Stimulated activated naive CD8-positive, alpha-beta T cell treated with anti-CD3 and anti-CD28 coated beads, Interleukin-15, Interleukin-2, amounts not matched to agents 100 ng/mL and 50 ng/mL, for 24 hours (primary cell): ENCODE measurements around the gene ABHD6.
"Not testable (repeated sequence)": the region's sequence is repeated elsewhere in the genome, so short reads cannot be mapped to it uniquely, and the experiment has no call there.

ENCODE experiments used
- H3K27ac Mint-ChIP-seq: one replicate; pipeline ENCODE4 v1.8.0; 2021; ENCODE audit warnings: mild to moderate bottlenecking, mixed read lengths
- H3K27me3 Mint-ChIP-seq: one replicate; pipeline ENCODE4 v1.8.0; 2021; ENCODE audit warnings: mixed read lengths
- H3K36me3 Mint-ChIP-seq: one replicate; pipeline ENCODE4 v1.8.0; 2021; ENCODE audit warnings: low read depth, mixed read lengths
- H3K4me1 Mint-ChIP-seq: one replicate; pipeline ENCODE4 v1.8.0; 2021; ENCODE audit warnings: low read depth, mixed read lengths
- H3K4me3 Mint-ChIP-seq: one replicate; pipeline ENCODE4 v1.8.0; 2021; ENCODE audit warnings: mild to moderate bottlenecking, mixed read lengths
- H3K9me3 Mint-ChIP-seq: one replicate; pipeline ENCODE4 v1.8.0; 2021; ENCODE audit warnings: mixed read lengths

Gene ABHD6

GRCh38 chr3:58201451-58201850 lies 36.1 kb upstream of the ABHD6 start:
- H3K36me3 Mint-ChIP-seq, result not testable (repeated sequence)
- H3K4me1 Mint-ChIP-seq, result peaks cover 54% of the 10 kb centered on the region

DNA sequence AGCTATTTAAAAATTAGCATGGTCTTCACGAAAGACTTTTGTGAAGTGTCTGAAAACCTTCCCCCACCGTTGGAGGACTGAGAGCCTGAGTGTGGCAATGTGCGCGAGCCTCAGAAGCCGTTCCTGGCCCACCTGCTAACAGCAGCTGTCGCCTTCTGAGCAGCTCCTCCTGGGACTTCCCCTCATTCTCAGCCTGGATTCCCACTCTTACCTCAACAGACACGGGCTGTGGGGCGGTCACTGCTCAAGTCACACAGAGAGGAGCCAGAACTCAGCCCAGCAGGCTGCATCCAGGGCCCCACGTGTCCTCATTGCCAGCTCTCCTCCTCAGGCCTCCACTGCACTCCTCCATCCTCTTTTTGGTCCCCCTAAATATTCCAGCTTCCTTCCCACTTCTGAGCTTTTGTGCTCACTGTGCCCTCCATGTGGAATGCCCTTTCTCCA lies 34.7 kb upstream of the ABHD6 start:
- Mint-ChIP-seq H3K36me3 (no peaks in the 10 kb centered on the region), H3K4me3 (no peak overlapping the region), H3K27me3 (peaks cover 17% of the 10 kb centered on the region), H3K27ac (peak overlapping the region; percentile 72), H3K4me1 (peaks cover 53% of the 10 kb centered on the region), H3K9me3 (no peaks in the 10 kb centered on the region)

More at GRCh38 chr3:58201451-58201850, 36.1 kb upstream of the ABHD6 start:
- peaks cover 17% of the 10 kb centered on the region for H3K27me3 Mint-ChIP-seq
- H3K4me3 Mint-ChIP-seq, H3K9me3 Mint-ChIP-seq, H3K27ac Mint-ChIP-seq: not testable (repeated sequence)

GRCh38 chr3:58203541-58203940 lies 34.1 kb upstream of the ABHD6 start:
- peaks cover 17% of the 10 kb centered on the region for H3K27me3 Mint-ChIP-seq
- no peak overlapping the region for H3K27ac Mint-ChIP-seq
- no peaks in the 10 kb centered on the region for H3K36me3 Mint-ChIP-seq
- no peak overlapping the region for H3K4me3 Mint-ChIP-seq
- no peaks in the 10 kb centered on the region for H3K9me3 Mint-ChIP-seq
- peaks cover 47% of the 10 kb centered on the region for H3K4me1 Mint-ChIP-seq

GRCh38 chr3:58204720-58205119 lies 32.9 kb upstream of the ABHD6 start:
- peaks cover 45% of the 10 kb centered on the region for H3K4me1 Mint-ChIP-seq
- H3K27ac Mint-ChIP-seq, result no peak overlapping the region
- H3K9me3 Mint-ChIP-seq, result no peaks in the 10 kb centered on the region
- no peak overlapping the region for H3K4me3 Mint-ChIP-seq
- no peaks in the 10 kb centered on the region for H3K36me3 Mint-ChIP-seq
- peaks cover 16% of the 10 kb centered on the region for H3K27me3 Mint-ChIP-seq

- Mint-ChIP-seq H3K4me1 (peaks cover 34% of the 10 kb centered on the region), H3K4me3 (no peak overlapping the region), H3K36me3 (no peaks in the 10 kb centered on the region), H3K9me3 (no peaks in the 10 kb centered on the region), H3K27ac (no peak overlapping the region), H3K27me3 (peaks cover 20% of the 10 kb centered on the region)
Measured at GRCh38 chr3:58205981-58206380, 31.6 kb upstream of the ABHD6 start.

DNA sequence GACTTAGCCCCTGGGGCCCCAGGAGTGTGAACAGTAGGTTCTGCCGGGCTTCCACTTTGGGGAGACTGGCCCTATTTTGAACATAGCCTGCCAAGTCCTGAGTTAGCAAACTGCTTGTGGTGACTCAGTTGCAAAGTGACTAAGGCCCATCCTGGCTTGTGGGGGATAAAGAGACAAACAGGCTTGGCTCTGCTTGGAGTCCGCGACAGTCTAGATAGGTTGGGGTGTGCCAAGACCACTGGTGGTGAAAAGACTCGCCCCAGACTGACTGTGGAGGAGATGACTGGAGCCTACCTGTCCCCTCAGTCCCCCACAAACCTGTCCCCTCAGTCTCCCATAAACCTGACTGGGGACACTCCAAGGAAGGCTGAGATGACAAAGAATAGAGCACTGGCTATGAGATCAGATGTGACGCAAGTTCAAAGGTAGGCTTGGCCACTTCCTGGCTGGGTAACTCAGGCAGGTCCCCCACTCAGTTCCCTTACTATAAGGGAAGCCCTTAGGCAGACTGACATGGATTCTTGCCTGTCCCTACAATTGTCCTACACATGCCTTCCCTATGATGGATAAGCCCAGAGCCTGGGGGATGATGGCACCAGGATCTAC lies 31.1 kb upstream of the ABHD6 start:
- H3K27me3 Mint-ChIP-seq, result peaks cover 20% of the 10 kb centered on the region
- peaks cover 28% of the 10 kb centered on the region for H3K4me1 Mint-ChIP-seq
- peak overlapping the region; percentile 63 for H3K27ac Mint-ChIP-seq
- no peaks in the 10 kb centered on the region for H3K9me3 Mint-ChIP-seq
- no peaks in the 10 kb centered on the region for H3K36me3 Mint-ChIP-seq
- H3K4me3 Mint-ChIP-seq, result no peak overlapping the region

- H3K4me1 Mint-ChIP-seq, result peaks cover 23% of the 10 kb centered on the region
- no peak overlapping the region for H3K4me3 Mint-ChIP-seq
- peaks cover 15% of the 10 kb centered on the region for H3K27me3 Mint-ChIP-seq
- H3K27ac Mint-ChIP-seq, result no peak overlapping the region
- H3K36me3 Mint-ChIP-seq, result no peaks in the 10 kb centered on the region
- no peaks in the 10 kb centered on the region for H3K9me3 Mint-ChIP-seq
Measured at GRCh38 chr3:58207954-58208353, 29.6 kb upstream of the ABHD6 start.

GRCh38 chr3:58209933-58210332 lies 27.7 kb upstream of the ABHD6 start:
- Mint-ChIP-seq H3K36me3 (no peaks in the 10 kb centered on the region), H3K9me3 (no peaks in the 10 kb centered on the region), H3K27me3 (peaks cover 12% of the 10 kb centered on the region), H3K4me1 (peaks cover 31% of the 10 kb centered on the region), H3K27ac (no peak overlapping the region), H3K4me3 (no peak overlapping the region)

DNA sequence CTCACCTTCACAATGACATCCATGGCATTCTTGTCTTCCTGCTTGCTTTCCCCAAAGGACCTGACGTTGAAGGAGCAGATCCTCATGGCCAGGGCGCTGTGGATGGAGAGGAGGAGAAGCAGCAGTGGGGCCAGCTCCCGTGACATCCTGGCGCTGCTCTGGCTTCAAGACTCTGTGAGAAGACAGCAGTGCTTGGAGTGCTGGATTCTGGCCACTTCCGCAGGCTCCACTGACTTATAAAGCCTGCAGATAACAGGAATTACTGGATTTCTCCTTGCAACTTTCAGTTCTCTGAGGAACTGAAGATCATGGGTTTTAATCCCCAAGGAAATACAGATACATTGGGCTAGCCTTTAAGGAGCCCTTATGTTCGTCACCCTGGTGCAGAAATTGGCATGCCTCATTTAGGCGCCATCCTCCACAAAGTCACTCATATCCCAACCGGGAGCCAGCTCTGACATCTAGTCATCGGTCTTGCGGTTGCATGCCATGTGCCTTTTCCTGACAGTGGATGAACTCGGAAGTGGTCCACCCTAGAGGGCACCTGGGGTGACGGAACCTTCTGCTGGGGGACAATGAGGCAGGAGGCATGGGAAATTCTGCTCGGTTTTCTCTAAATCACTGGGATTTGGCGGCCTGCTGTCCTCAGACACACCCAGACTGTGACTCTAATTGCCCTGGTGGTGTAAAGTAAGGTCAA lies 26.7 kb upstream of the ABHD6 start, which contains the start of gene DNASE1L3:
Gene DNASE1L3, minus strand, starts transcription at position 212 of the 700 bp plus-strand sequence. Its CDS starts 66 bp downstream, at position 146.
- Mint-ChIP-seq H3K27ac (no peak within 1 kb of the TSS), H3K27me3 (peaks cover 12% of the 10 kb centered on the region), H3K9me3 (no peaks in the 10 kb centered on the region), H3K36me3 (no peaks in the 10 kb centered on the region), H3K4me3 (no peak within 1 kb of the TSS), H3K4me1 (peaks cover 33% of the 10 kb centered on the region)

DNA sequence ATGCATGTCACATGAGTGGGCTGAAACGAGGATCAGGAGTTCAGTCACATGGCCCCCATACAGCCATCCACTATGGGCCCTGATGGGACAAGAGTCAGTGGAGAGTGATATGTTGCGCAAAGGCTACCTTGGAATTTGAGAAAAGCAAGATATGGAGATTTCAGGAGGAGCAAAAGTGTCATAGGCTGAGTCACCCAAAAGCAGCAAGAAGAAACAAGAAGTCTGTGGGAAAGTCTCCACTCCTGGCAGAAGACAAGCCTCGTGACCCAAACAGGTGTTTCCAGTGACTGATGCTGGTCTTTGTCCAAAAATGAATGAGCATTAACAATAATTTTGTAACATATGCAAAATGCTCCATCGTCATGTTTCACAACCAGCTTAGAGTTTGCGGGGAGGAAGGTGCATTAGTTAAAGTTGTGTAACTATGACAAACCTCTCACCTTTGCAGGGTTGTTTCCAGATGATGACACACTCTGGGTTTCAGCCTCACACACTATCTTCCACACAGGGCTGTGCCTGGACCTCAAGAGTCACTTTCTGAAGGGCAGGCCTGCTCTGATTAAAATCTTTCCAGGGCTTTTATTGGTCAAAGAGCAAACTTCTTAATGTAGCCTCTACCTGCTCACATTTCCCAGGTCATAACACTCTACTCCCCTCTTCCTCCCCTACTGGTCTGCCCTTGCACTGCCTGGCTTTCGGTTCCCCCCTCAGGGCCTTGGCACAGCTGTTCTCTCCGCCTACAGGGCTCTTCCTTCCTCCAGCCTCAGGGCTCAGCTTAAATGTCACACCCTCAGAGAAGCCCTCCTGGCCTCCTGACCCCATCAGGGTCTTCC lies 22.9 kb upstream of the ABHD6 start:
- Mint-ChIP-seq H3K9me3 (no peaks in the 10 kb centered on the region), H3K27ac (peak overlapping the region; percentile 88), H3K27me3 (peaks cover 11% of the 10 kb centered on the region), H3K36me3 (no peaks in the 10 kb centered on the region), H3K4me1 (peaks cover 42% of the 10 kb centered on the region), H3K4me3 (peak overlapping the region; percentile 46)

DNA sequence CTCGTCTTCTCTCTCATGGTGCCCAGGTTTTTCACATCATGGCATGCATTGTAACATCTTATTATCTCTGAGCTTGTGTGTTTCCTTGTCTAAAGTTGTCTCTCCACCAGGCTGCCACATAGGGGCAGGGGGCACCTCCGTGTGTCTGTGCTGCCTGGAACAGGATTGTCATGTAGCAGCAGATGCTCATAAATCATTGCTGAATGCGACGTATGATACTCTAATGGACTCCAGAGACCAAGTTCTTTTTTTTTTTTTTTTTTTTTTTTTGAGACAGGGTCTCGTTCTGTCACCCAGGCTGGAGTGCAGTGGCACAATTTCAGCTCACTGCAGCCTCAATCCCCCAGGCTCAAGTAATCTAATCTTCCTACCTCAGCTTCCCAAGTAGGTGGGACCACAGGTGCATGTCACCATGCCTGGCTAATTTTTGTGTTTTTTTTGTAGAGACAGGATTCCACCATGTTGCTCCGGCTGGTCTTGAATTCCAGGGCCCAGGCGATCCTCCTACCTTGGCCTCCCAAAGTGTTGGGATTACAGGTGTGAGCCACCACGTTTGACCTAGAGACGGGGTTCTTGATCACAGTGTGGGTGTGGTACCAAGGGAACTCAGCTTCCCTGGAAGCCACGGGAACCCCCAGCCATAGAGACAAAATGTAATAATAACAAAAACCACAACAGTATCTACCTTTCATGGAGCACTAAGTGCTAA lies 22.1 kb upstream of the ABHD6 start:
- Mint-ChIP-seq H3K4me3 (peak overlapping the region; percentile 46), H3K9me3 (no peaks in the 10 kb centered on the region), H3K36me3 (no peaks in the 10 kb centered on the region), H3K4me1 (peaks cover 42% of the 10 kb centered on the region), H3K27me3 (peaks cover 6% of the 10 kb centered on the region), H3K27ac (peak overlapping the region; percentile 88)

DNA sequence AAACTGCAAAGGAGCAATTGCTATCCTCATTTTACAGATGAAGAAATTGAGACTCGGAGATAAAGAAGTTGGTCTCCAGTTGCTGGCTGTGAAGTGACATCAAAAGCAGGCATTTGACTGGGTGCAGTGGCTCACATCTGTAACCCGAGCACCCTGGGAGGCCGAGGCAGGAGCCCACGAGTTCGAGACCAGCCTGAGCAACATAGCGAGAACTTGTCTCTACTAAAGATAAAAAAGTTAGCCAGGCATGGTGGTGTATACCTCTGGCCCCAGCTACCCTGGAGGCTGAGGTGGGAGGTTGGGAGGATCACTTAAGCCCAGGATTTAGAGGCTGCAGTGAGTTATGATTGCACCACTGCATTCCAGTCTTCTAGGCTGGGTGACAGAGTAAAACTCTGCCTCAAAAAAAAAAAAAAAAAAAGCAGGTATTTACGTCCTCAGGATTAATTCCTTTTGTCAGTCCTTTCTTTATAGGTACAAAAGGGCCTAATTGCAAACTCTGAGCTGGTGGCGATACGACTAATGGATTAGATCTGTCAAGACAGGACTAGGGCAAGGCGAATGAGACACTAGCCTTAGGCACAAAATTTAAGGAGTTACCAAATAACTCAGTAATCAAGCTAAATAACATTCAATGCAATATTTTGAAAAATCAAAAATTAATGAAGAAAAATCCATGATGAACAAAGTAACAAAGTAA lies 20.9 kb upstream of the ABHD6 start:
- Mint-ChIP-seq H3K9me3 (no peaks in the 10 kb centered on the region), H3K4me3 (no peak overlapping the region), H3K27me3 (no peaks in the 10 kb centered on the region), H3K36me3 (no peaks in the 10 kb centered on the region), H3K27ac (no peak overlapping the region), H3K4me1 (peaks cover 42% of the 10 kb centered on the region)

- H3K4me3 Mint-ChIP-seq, result peak overlapping the region; percentile 32
- no peak overlapping the region for H3K27ac Mint-ChIP-seq
- no peaks in the 10 kb centered on the region for H3K9me3 Mint-ChIP-seq
- no peaks in the 10 kb centered on the region for H3K27me3 Mint-ChIP-seq
- no peaks in the 10 kb centered on the region for H3K36me3 Mint-ChIP-seq
- peaks cover 42% of the 10 kb centered on the region for H3K4me1 Mint-ChIP-seq
Measured at GRCh38 chr3:58217209-58217811, 20.3 kb upstream of the ABHD6 start.

DNA sequence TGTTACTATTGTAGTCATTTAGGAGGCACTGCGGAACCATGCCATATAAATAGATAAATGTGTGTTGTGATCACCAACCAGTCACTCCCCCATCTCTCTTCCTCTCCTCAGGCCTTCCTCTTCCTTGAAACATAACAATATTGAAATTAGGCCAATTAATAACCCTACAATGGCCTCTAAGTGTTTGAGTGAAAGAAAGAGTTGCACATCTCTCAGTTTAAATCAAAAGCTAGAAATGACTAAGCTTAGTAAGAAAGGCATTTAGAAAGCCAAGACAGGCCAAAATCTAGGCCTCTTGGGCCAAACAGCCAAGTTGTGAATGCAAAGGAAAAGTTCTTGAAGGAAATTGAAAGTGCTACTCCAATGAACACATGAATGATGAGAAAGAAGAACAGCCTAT lies 18.7 kb upstream of the ABHD6 start:
- Mint-ChIP-seq H3K4me3 (no peak overlapping the region), H3K27me3 (no peaks in the 10 kb centered on the region), H3K4me1 (peaks cover 41% of the 10 kb centered on the region), H3K27ac (no peak overlapping the region), H3K36me3 (no peaks in the 10 kb centered on the region), H3K9me3 (no peaks in the 10 kb centered on the region)
